Measurements from ENCODE around the gene MPPED1.
A peak's percentile ranks its signal among the peaks of the same experiment; 100 is the strongest.

The MPPED1 gene

GRCh38 chr22:43476751-43477725 is 65.2 kb downstream of the MPPED1 start:
- no peak for DNase-seq (ENCODE audit: low spot score)

DNA sequence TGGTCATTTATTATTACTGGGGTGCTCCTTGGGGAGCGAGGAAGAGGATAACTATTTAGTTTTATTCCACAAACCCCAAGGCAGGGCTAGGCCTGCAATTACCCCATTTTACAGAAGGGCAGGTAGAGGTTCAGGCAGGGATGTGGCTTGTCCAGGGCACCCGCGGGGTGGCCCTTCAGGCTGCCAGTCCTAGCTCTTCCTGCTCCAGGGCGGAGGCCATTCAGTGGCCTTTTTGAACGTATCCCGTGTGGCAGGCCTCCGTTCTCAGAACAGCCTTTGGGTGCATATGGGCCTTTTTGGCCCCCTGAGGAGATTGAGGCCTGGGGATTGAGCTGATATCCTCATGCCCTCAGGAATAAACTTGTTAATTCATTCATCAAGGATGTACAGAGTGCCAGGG is 66.2 kb downstream of the MPPED1 start:
- no peak for DNase-seq (ENCODE audit: low spot score)

- no peak for DNase-seq (ENCODE audit: low spot score)
Observed at GRCh38 chr22:43478621-43479300, 66.9 kb downstream of the MPPED1 start.

DNA sequence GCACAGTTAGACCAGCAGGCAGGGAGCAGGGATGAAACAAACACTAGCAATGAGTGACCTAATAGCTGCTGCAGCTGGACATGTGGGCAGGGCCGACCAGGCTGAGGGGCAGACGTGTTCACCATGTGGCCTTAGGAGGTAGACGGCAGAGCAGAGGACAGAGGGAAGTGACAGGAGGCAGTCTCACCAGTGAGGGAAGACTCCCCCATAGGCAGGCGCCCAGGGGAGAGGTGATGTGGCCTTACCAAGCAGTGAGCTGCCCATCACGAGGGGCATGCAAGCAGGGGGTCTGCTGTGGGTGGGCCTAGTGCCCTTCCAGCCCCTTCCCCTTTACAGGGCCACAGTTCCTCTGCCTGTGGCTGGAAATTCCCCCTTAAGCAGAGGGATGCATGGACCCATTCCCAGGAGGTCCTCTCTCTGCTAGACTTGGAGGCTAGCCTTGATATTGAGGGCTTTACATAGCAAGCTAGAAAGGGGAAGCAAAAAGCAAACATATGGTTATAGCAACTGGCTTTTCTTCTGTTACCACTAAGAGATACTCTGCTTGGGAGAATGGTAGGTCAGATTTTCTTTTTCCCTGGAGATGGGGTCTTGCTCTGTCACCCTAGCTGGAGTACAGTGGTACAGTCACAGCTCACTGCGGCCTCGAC is 67.6 kb downstream of the MPPED1 start:
- DNase-seq (ENCODE audit: low spot score): no peak

GRCh38 chr22:43479962-43480361 is 68.1 kb downstream of the MPPED1 start:
- no peak for DNase-seq (ENCODE audit: low spot score)

- DNase-seq (ENCODE audit: low spot score): no peak
Observed at GRCh38 chr22:43481568-43482317, 69.9 kb downstream of the MPPED1 start.

GRCh38 chr22:43482318-43482625 is 70.5 kb downstream of the MPPED1 start:
- DNase-seq (ENCODE audit: low spot score): no peak

- DNase-seq (ENCODE audit: low spot score): no peak
Observed at GRCh38 chr22:43483266-43483665, 71.5 kb downstream of the MPPED1 start.

GRCh38 chr22:43483669-43484068 is 71.9 kb downstream of the MPPED1 start:
- no peak for DNase-seq (ENCODE audit: low spot score)

DNA sequence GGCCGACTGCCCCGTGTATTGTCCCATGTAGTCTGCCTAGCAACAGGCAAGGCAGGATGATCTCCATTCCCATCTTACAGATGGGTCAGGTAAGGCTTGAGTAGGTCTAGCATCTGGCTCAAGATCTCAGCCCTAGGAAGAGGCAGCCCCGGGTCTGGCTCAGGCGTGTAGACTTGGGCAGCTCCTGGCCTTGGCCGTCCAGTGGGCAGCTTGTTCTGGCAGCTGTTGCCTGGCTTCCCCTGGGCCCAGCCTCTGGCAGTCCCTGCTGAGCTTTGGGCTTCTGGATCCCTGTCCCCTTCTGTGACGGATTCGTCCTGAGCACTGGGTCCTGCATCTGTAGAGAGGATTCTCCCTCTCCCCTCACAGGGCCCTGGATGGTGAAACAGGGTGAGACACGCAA is 72.4 kb downstream of the MPPED1 start:
- DNase-seq (ENCODE audit: low spot score): no peak

DNA sequence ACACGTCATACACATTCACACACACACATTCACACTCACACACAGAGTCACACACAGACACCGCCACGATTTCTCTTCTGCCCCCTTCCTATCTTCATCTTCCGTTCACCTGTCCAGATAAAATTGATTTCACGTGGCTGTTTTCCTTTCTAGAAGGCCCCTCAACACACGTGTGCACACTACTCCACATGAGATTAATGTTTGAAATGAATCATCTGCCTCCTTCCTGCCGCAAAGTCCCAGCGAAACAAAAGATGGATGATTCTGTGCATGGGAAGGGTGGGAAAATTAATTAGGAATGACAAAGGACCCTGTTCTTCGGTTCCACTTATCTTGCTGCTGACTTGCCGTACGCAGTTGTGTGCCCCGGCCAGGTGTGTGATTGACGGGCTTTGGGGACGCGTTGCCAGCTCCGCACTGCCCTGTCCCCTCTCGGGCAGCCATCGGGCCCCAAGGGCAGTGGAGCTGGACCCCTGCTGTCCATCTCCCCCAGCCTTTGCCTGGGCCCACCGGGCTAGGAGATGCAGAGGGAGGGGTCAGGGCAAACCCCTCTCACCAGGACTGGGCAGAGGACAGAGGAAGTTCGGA is 73.8 kb downstream of the MPPED1 start:
- no peak for DNase-seq (ENCODE audit: low spot score)

GRCh38 chr22:43487311-43488030 is 75.7 kb downstream of the MPPED1 start:
- DNase-seq (ENCODE audit: low spot score): no peak

DNA sequence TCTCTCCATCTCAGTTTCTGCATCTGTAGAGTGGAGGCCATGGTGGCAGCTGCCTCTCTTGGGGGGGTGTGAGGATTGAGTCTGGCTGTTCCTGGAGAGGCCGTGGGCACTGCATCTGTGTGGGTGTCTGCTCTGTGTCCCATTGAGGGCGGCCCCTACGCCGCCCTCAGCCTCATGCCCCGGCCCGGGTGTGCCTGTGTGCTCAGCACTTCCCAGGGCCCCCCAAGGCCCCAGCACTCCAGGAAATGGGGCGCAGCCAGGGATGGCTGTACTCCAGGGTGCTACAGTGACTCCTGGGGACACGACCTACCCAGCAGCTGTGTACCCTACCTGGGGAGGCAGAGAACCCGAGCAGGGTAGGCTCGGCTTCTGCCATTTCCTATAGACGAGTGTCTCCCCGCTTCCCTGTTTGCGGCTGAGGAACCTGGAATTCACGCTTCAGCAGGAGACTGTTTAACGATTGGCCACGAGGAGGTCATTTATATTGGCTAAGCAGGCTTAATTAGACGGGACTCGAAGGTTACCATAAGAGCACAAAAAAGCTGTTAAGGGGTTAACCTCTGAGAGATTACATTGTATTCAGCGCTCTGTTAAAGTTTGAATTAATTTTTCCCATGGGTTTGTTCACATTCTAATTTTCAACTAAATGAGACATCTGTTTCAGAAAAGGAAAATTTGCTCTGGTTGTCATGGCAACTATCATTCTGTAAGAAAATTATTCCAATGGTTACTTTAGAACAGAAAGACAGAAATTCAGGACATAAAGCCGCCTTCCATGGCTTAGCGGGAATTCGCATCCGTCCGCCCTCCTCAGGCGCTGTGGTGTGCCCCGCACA is 76.4 kb downstream of the MPPED1 start:
- peak; percentile 17 for DNase-seq (ENCODE audit: low spot score)

DNA sequence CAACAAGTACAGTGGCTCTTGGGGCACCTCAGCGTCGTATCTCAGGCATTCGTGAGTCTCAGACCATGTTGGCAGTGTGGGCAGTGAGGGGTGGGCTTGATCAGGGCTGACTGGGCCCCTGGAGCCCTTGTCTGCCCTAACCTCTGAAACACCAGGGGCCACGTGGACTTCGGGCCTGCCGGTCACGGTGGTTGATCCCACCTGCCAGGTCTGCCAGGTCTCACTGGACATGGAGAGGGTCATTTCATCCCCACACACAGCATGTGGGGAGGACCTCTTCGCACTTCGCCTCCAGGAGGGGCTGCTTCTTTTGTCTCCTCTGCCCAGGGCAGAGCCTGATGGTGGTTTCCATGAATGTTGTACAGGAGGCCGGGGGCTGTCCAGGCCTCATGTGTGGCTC is 77.1 kb downstream of the MPPED1 start:
- no peak for DNase-seq (ENCODE audit: low spot score)

DNA sequence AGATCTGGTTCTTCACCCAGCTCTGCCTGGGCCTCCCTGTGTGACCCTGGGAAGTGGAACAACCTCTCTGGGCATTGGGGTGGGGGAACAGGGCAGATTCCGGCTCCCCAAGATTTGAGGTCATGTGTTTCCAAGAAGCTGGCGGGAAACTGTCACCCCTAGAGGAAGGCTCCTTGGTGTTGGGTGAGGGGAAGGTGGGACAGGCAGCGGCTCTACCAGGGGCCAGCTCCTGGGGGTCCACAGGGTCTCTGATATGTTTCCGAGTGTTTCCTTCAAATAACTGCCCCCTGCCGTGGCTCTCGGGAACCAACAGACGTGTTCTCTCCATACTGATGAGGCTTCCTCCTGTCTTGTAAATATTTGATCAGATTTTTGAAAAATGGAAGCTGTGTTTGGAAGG is 78.5 kb downstream of the MPPED1 start:
- DNase-seq (ENCODE audit: low spot score): no peak

- DNase-seq (ENCODE audit: low spot score): no peak
Observed at GRCh38 chr22:43491177-43491576, 79.4 kb downstream of the MPPED1 start.

GRCh38 chr22:43491737-43492136 is 79.9 kb downstream of the MPPED1 start:
- DNase-seq (ENCODE audit: low spot score): no peak

DNA sequence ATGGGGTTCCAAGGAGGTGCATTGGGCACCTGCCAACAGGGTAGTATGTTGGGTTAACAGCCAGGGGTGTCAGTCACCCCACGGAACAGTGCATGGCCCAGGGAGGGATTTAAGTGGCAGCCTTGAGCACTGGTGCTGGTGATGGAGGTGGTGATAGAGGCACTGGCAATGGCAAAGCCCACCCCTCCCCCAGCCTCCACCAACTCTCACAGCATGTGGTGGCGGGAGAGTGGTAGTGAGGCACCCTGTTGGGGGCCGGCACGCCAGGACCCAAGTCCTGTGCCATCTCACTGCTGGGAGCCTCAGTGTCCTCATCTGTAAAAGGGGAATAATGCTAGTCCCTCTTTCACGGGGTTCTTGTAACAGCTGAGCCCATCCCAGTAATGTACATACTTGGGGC is 81.5 kb downstream of the MPPED1 start:
- DNase-seq (ENCODE audit: low spot score): no peak

DNA sequence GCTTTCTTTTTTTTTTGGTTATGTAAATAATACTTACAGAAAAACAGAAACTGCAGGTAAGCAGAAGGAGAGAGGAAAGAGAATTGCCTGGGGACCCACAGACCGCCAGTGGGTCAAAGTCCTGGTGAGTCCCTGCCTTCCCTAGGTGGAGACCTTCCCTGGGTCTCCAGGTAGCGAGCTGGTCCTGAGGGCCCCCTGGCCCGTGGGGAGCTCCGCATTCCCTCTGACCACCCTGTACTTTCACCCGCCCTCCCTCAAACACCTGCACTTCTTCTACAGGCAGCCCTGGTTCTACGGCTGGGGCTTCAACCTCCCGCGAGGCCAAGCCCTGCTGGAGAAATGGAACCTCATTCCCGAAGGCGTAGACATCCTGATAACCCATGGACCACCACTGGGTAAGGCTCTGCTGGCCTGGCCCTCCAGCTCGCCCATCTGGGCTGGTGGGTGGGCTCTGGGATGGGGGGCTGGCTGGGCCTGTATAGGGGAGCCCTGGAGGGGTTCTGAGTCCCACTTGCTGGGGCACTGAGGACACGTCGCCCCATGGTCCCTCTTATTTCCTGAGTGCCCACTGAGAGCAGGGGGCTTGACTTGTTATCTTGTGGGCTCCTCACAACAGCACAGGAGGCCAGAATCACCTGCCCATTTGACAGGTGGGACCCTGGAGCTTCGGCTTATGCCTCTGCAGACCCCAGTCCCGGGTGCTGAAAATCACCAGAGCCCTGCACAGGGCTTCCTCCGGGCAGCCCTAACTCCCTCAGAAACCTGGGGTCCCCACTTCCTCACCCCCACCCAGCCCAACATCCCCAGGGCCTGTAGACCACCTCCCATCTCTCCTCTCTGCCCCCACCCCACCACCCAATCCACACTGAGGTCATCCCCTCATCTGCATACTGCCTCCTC is 86.4 kb downstream of the MPPED1 start:
- DNase-seq (ENCODE audit: low spot score): no peak

All from putamen (tissue), 1 donor.